GM12864 (cell line): ENCODE data around the gene GLCCI1.
"Not testable (repeated sequence)": the region's sequence is repeated elsewhere in the genome, so short reads cannot be mapped to it uniquely, and the experiment has no call there.

ENCODE experiments used
- DNase-seq: peaks from one replicate; pipeline ENCODE4 v3.0.0-alpha.2; 2011; ENCODE audit warnings: low read depth
- H3K4me3 ChIP-seq: 2 replicates; pipeline ENCODE4 v1.5.1; 2011; ENCODE audit warnings: mild to moderate bottlenecking, low read depth, low read length, control low read depth
- CTCF ChIP-seq: IDR thresholded peaks from 2 replicates; pipeline ENCODE4 v1.5.1; 2011; ENCODE audit warnings: low read depth, mild to moderate bottlenecking, moderate library complexity, low read length, control low read depth, inconsistent platforms; ENCODE audit errors: missing control alignments

GLCCI1 gene

DNA sequence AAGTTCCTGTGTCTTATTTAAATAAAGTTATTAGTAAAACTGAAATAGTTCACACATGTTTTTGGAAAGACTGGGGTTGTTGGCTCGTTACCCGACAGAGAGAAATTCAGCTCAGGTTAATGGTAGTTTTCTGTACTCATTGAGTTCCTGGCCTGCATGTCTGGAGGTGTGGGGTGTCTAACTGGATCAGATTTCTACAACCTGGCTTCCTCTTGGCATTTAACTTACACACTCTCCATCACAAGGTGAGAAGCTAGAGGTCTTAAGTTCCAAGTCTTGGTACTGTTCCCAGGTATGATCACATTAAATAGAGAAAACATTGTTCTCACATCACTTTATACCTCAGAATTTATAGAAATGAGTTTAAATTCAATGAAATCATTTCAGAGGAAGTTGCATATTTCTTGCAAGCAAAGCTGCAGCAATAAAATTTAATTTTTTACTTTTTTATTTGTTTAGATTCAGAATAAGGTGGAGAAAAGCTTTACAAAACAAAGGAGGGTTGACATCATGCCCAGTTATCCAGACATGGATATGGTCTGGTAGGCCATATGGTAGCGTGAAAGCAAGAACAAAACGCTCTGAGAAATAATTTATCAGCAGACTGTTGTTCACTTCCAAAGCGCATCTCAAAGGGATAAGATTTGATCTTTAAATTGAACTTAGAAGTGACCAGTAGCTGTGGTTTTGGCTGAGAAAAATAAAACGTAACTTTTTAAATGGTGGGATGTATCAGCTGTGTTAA is 120.6 kb downstream of the GLCCI1 start:
- no peak for DNase-seq
- TF ChIP-seq CTCF = no peak
- H3K4me3 ChIP-seq = no peak overlapping the region

GRCh38 chr7:8092140-8092539 is 123.5 kb downstream of the GLCCI1 start:
- DNase-seq = no peak
- no peak for TF ChIP-seq CTCF
- no peak overlapping the region for H3K4me3 ChIP-seq

GRCh38 chr7:8094164-8095140 is 125.9 kb downstream of the GLCCI1 start:
- no peak overlapping the region for H3K4me3 ChIP-seq
- DNase-seq = no peak
- no peak for TF ChIP-seq CTCF

DNA sequence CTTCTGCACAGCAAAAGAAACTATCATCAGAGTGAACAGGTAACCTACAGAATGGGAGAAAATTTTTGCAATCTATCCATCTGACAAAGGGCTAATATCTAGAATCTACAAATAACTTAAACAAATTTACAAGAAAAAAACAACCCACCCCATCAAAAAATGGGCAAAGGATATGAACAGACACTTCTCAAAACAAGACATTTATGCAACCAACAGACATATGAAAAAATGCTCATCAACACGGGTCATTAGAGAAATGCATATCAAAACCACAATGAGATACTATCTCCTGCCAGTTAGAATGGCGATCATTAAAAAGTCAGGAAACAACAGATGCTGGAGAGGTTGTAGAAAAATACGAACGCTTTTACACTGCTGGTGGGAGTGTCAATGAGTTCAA is 132.7 kb downstream of the GLCCI1 start:
- not testable (repeated sequence) for DNase-seq, H3K4me3 ChIP-seq

- DNase-seq = no peak
- no peak for TF ChIP-seq CTCF
- no peak overlapping the region for H3K4me3 ChIP-seq
Measured at GRCh38 chr7:8103282-8103681, 134.7 kb downstream of the GLCCI1 start.

GRCh38 chr7:8105449-8106095 is 137.0 kb downstream of the GLCCI1 start:
- H3K4me3 ChIP-seq = no peak overlapping the region
- DNase-seq = no peak

More at GRCh38 chr7:8105449-8106095, 137.0 kb downstream of the GLCCI1 start:
- TF ChIP-seq CTCF = no peak
